Measurements from ENCODE around the gene FCN2.
"Not testable (repeated sequence)": the region's sequence is repeated elsewhere in the genome, so short reads cannot be mapped to it uniquely, and the experiment has no call there.

FCN2 gene

DNA sequence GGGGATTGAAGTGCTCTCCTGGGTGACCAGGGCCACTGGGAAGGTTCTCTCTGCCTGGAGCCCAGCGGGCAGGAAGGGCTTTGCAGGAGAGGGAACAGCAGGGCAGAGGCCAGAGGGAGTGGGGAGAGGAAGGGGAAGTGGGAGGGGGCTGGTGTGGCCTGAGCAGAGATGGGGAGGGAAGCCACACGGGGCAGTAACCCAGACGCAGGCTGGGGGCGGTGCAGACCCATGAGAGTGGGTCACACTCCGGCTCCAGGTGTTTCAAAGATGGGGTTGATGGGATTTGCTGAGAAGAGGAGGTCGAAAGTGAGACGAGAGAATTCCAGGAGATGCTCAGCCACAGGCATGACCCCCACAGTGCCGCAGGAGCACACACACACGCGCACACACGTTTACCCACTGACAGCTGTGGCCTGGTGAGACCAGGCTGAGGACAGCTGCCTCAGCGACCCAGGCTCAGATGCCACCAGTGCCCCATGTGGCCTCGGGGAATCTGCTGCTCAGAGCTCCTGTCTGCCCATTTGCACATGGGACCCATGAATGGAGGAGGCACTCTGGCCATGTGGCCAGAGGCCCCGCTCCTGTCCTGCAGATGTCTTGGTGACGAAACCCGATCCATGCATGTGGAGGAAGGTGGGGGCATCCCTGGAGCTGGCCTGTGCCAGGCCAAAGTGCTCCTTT, 32.7 kb upstream of the FCN2 start:
- no peak for FAIRE-seq

DNA sequence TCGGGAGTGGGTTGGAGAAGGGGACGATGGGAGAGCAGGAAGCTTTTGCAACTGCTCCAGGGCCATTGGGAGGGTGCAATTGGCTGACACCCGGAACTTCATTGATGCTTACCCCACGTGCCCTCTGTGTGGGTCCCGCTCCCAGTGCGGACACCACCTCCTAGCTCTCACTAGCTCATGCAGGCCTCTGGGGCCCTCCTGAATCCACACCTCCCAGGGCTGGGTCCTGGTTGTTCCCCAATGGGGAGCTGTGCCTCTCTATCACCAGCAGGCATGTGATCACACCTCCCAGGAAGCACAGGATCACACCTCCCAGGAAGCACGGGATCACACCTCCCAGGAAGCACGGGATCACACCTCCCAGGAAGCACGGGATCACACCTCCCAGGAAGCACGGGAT, 32.1 kb upstream of the FCN2 start:
- FAIRE-seq = no peak

DNA sequence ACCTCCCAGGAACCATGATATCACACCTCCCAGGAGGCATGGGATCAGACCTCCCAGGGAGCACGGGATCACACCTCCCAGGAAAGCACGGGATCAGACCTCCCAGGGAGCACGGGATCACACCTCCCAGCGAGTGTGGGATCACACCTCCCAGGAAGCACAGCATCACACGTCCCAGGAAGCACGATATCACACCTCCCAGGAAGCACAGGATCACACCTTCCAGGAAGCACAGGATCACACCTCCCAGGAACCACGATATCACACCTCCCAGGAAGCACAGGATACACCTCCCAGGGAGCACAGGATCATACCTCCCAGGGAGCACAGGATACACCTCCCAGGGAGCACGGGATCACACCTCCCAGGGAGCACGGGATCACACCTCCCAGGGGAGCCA, 30.0 kb upstream of the FCN2 start:
- no peak for FAIRE-seq

DNA sequence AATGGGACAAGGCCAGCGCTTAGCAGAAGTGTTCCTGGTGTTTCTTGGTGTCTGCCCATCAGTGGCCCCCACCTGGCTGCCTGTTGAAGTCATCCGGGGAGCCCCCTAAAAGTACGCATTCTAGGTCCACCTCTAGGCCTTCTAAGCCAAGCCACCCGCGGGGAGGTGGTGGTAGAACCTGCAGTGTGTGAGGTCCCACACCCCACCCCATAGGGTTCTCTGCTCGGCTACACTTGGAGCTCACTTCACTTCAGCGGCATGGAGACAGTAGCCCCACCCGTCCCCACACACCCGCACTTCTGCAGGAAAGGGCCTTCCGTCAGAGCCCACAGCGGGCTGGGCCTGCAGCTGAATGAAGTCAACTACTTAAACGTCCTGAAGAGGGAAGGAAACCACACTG, 29.6 kb upstream of the FCN2 start:
- no peak for FAIRE-seq

DNA sequence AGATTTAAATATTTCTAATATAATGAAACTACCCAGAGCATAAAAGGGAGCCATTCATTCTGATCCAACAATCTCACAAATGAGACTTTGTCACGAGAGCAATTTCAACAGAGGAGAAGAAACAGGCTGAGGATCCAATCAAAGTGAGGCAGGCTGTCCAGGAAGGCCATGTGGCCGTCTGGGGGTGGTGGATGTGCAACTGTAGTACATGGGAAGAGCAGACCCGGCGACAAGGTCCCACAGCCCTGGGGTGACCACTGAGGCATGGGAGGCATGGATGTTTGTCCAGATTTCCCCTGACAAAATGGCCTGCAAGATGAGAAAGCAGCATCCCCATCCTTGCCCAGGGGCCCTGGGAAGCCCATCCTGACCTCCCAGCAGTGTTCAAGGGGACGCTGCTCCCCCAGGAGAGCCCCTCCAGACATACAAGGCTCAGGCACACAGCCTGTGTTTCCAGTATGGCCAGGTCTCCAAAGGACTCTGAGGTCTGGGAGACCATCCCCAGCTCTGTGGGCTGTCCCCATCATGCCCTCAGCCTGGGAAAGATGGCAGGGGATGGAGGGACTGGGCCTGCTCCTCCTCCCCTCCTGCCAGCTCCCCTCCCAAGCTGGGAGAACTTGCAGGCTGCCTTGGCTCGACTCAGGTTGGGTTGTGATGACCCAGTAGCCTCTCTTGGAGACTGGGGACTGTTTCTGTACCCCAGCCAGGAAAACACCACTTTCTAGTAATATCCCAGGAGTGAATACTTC, 27.5 kb upstream of the FCN2 start:
- no peak for FAIRE-seq

DNA sequence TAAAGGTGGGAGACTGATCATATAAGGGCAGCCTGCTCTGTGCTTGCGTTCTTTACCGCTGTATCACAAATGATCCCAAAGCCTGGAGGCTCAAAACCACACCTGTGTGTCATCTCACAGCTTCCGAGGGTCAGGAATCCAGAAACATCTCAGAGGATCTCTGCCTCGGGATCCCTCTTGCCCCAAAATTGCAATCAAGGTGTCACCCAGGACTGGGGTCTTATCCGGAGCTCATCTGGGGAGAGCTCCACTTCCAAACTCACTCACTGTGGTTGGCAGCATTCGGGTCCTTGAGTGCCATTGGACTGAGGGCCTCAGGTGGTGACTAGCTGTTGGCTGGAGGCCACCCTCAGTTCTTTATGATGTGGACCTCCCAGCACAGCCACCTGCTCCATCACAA, 26.7 kb upstream of the FCN2 start:
- FAIRE-seq = no peak

DNA sequence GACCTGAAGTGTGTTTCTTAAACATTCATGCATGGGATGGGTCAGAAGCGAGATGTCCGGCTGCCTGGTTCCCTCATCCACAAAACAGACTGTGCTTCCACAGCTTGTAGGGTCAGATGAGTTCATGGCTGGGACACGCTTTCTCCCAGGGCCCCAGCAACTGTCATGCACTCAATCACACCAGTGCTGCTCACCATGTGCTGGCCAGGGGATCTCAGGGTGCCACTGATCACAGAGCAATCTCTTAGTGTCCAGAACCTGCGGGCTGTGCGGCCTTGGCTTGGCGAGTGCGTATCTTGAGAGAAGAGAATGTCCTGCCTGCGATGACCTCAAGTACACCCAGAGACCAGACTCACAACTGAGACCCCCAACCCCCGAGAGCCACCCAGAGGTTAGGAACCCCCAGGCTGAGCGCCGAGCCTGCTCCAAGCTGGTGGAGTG, 26.0 kb upstream of the FCN2 start:
- FAIRE-seq = no peak

DNA sequence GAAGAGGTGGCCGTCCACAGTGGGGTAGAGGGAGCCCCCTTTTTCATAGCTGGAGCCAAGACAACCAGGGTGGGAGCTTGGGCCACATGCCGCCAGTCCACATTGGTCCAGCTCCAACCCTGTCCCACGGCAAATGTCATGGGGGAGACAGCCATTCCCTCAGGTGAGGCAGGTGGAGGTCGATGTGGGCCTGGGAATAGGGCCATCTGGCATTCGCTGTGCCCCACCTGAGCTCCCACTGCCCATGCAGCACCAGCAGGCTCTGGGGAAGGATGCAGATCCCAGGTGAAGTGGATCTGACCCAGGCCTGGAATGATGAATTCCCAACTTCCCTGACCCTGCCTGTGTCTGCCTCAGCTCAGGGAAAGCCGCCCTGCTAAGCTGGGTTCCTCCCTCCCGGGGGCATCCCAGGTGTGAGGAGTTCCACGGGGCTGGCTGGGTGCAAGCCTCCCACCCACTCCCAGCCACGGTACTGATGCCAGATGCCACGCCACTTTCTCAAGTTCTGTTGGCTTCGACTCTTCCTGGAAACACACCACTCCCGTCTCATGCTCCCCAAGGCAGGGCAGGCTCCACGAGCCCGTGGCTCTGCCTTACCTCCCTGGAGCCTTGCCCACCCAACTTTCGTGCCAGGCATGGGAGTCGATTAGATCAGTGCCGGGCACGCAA, 25.2 kb upstream of the FCN2 start:
- no peak for FAIRE-seq

DNA sequence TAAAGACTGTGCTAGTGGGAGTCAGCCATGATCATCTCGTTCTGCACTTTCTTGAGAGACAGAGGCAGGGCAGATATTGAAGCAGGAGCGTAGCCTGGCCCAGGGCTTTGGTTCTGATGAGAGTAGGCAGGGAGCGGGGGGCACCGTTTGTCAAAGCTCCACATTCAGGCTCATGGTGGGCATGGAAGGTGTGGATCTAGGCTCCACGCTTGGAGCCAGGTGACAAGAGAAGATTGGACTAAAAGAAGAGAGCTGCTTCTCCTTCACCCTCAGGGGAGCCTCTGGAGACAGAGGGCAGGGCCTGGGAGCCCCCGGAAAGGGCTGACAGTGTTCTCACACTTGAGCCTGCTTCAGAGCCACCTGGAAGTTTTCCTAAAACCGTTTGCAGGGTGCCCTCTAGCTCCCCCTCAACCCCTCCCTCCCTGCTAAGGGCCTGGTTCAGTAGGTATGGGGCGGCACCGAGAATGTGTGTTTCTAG, 24.7 kb upstream of the FCN2 start:
- FAIRE-seq = no peak

DNA sequence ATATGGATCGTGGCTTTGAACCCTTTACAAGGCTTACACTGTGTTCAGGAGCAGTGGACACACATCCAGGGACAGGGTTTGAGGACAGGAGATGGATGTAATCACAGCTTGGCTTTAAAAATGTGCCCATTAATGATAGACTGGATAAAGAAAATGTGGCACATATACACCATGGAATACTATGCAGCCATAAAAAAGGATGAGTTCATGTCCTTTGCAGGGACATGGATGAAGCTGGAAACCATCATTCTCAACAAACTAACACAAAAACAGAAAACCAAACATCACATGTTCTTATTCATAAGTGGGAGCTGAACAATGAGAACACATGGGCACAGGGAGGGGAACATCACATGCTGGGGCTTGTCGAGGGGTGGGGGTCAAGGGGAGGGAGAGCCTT, 23.2 kb upstream of the FCN2 start:
- FAIRE-seq = not testable (repeated sequence)

DNA sequence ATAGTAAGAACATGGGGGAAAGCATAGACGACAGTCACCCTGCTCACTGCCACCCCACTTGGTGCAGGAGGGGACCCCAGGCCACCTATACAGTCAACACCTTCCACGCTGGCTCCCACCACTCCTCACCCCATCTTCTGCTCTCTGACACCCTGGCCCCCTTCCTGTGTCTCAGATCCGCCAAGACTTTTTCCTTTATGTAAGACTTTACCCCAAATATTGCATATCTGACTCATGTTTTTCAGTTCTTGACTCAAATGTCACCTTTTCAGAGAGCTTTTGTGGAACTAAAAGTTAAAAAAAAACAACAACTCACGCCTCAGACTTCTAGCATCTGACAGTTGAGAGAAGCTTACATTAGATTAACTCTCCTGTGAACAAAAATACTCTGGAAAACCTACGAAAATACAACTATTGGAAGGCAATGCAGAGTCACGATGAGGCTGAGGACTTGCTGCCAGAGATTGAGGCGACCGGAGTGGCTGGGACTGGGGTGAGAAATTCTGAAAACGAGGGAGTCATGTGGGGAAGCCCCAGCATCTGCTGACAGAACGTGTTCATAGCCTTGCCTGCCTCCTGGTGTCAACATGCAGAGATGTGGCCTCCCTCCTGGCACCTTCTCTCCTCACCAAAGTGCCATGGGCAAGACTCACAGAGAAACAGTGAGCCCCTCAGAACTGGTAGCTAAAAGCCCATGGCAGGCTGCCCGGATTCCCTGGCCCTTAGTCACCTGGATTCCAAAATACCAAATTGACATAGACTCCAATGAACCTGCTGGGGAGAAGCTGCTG, 22.4 kb upstream of the FCN2 start:
- FAIRE-seq = no peak

DNA sequence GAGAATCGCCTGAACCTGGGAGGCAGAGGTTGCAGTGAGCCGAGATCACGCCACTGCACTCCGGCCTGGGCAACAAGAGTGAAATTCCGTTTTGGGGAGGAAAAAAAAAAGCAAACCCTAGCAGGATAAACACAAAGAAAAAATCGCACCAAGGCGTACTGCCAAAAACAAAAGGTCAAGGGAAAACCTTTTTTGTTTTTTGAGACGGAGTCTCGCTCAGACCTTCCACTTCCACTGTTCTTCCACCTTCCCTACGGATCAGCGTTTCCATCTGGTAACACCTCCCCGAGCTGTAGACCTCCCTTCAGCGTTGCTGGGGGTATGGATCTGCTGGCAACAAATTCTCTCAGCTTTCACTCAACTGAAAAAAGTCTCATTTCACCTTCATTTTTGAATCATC, 20.1 kb upstream of the FCN2 start:
- no peak for FAIRE-seq

DNA sequence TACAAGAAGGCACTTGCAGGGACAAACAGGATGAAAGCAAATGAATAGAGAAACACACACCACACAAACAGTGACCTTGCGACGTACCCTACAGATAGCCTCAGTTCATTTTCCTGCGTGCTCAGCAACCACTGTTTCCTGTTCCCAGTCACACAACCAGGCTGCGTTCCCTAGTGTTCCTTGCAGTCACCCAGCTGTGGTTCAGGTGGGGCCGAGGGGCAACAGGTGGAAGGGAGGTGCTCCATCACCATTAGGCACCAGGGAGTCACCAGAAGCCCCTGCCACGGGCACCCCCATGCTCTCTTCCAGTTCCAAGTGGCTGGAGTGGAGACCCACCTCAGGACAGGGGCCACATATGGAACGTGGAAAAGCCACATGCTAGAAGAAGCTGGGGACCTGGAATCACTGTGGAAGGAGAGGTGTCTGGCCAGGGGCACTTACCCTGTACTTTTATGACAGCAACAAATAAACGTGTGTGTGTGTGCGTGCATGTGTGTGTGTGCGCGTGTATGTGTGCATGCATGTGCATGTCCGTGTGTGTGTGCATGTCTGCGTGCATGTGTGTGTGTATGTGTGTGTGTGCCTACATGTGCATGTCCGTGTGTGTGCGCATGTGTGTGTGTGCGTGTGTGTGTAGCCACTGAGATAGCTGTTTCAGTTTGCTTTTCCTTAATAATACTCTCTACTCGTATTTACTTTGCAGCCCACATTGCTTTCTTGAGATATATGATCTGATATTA, 18.8 kb upstream of the FCN2 start:
- FAIRE-seq = no peak

DNA sequence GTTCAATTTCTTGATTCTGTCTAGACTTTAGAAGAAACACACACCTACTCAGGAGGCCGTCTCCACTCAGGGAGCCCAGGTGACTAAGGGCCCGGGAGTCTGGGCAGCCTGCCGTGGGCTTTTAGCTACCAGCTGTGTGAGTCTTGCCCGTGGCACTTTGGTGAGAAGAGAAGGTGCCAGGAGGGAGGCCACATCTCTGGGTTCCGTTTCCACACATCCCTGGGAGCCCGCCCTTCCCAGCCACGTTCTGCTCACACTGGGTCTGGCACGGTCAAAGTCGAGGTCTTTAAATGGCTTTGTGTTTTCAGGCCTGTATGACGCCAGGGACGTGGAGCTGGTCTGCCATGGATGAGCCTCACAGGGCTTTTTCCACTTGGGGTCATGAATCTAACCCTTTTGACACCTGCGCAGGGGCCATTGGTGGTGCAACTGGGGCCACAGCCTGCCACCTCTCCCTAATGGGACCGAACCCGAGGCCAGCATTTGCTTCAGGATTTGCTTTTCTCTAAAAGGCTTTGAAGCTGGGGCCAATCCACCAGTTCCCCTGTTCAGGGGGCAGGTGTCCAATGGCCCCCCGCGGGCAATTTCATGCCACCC, 17.2 kb upstream of the FCN2 start:
- FAIRE-seq = no peak

DNA sequence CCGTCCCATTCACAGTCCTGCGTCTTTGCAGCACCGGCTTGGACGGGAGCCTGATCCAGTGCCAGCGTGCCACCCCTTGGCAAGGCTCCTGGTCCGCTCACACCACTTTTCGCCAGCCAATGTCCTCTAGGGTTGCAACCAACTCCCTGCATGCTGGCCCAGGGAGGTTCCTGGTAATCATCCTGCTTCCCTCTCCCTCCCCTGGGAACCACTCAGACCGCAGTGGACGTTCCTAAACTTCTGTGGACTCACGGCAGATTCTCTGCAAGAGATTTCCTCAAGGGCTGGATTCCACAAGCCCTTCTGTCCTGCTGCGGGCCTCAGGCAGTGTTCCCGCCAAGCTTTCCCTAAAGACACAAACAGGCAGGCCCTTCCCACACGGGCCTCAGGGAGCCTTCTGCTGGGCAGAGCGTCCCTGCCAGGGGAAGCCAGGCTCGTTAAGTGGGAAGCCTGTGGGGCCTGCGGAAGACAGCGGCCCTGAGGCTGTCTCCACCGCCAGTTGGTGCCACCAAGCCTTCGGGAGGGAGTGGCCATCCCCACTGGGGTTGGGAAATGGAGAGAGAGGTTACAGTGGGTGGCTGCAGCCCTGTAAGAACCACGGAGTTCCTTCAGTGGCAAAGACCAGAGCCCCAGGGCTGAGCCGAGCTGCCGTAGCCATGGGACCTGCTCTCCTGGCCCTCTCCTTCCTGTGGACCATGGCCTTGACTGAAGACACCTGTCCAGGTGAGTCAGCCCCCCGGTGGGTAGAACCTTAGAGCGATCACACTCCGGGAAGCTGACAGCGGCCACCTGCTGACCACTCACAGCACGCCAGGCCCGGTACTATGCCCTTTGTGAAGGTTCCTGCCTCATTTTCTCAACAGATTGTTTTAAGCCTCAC, 16.4 kb upstream of the FCN2 start:
- FAIRE-seq = no peak

DNA sequence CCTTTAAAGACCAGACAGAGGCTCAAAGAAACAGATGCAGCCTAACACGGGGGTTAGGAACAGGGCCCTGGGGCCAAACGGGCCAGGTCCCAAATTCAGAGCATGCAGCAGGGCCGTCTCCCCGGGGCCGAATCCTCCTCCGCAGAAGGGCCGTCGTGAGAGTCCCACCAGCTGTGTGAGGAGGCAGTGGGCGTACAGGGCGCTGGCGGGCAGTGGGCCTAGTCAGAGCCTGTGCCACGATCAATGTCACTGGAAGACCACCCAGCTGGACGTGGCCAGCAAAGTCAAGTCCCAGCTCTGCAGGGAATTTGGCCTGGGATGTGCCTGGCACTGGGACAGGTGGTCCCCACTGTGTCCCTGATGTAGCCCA, 15.8 kb upstream of the FCN2 start:
- FAIRE-seq = no peak

DNA sequence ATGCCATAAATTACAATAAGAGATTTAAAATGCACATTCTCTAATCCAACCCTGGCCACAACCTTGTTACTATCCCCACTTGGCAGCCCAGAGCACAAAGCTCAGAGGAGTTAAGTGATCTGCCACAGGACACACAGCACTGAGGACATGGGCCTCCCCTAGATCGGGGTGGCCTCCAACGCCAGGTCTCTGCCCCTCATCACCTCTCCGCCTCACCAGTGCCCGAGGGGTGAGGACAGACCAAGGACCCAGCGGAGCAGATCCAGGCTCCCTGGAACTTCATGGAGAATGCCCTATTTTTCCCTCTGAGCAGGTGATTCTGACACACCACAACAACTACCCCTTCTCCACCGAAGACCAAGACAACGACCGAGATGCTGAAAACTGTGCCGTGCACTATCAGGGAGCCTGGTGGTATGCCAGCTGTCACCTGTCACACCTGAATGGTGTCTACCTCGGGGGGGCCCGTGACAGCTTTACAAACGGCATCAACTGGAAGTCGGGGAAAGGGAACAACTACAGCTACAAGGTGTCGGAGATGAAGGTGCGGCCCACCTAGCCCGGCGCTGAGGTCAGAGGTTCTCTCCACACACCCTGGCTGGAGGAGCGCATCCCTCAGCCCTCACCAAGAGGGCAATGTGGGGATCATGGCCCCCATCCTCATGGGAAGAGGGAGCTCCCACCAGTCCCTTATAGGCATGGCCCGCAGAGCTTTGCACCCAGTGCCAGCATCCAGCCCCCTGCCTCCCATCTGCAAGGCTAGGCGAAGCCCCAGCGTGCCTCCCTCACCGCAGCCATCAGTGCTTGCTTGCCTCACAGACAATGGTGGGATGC, 12.5 kb upstream of the FCN2 start:
- no peak for FAIRE-seq

DNA sequence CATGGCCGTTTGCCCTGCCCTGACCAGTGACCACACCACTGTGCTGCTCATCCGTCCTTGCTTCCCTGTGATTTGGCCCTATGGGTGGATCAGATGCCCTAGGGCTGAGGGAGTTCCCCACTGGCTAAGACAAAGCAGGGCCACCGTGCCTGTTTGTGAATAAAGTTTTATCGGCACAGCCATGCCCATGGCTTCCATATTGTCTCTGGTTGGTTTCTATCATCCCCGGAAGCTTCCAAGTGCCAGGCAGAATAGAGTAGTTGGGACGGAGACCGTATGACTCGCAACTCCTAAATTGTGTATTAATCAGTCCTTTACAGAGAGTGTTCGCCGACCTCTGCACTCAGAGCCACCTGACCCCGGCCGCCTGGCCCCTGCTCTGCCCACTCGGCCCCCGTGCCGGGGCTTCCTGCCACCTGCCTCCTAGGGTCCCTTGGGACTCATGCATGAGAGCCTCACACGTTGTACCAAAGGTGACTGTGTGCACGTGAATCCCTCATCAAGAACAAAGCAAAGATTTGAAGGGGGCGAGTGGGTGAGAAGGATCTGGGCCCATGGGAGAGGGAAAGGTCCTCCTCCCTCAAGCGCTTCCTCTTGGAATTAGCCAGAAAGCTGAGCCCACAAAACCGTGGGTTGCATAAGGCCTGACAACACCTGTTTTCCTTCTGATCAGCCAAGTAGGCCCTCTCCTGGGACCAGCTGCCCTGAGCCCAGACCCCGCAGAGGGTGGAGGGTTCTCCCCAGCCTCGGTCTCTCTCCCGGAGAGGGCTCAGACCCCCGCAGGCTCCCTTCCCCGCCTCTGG, 11.7 kb upstream of the FCN2 start:
- FAIRE-seq = no peak

Measured in islet of Langerhans (tissue), 1 donor.